SH-SY5Y (cell line): ENCODE data around the gene TXNDC2.

ENCODE experiments used
- GATA2 ChIP-seq: IDR thresholded peaks from 2 replicates; pipeline ENCODE4 v1.6.1; 2011; ENCODE audit warnings: mild to moderate bottlenecking, low read depth, low read length
- GATA3 ChIP-seq: IDR thresholded peaks from 2 replicates; pipeline ENCODE4 v1.6.1; 2011; ENCODE audit warnings: low read depth, mild to moderate bottlenecking, low read length, moderate library complexity

- TF ChIP-seq GATA2 (no peak), GATA3 (no peak)
Measured at GRCh38 chr18:9931678-9932077, 45.9 kb downstream of the TXNDC2 start.
